IPS-18c (cell line): ENCODE data around the gene LPP.
"Not testable (repeated sequence)": the region's sequence is repeated elsewhere in the genome, so short reads cannot be mapped to it uniquely, and the experiment has no call there.

Experiments
- H3K4me3 ChIP-seq: 2 replicates; pipeline ENCODE4 v1.7.0; 2013; ENCODE audit warnings: low read depth, mild to moderate bottlenecking, low read length, moderate library complexity; ENCODE audit not compliant: insufficient read depth
- H3K9me3 ChIP-seq: one replicate; pipeline ENCODE4 v1.6.1; 2013; ENCODE audit warnings: mild to moderate bottlenecking, low read length, moderate library complexity; ENCODE audit not compliant: control insufficient read depth, insufficient read depth

Gene LPP

GRCh38 chr3:188131023-188131422 is 22.9 kb upstream of the LPP start:
- not testable (repeated sequence) for H3K4me3 ChIP-seq, H3K9me3 ChIP-seq

- no peaks in the 10 kb centered on the region for H3K9me3 ChIP-seq
- H3K4me3 ChIP-seq, result no peak overlapping the region
Measured at GRCh38 chr3:188133219-188133618, 20.7 kb upstream of the LPP start.

GRCh38 chr3:188133646-188134045 is 20.3 kb upstream of the LPP start:
- H3K4me3 ChIP-seq, result no peak overlapping the region
- no peaks in the 10 kb centered on the region for H3K9me3 ChIP-seq

DNA sequence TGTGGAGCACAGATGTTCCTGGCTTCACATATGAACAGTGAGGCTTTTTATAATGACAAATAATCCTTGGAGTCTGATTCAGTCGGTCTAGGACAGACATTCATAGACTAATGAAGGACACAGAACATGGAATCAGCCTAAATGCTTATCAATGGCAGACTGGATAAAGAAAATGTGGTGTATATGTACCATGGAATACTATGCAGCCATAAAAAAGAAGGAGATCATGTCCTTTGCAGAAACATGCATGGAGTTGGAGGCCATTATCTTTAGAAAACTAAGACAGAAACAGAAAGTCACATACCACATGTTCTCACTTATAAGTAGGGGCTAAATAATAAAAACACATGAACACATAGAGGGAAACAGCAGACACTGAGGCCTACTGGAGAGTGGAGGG is 19.9 kb upstream of the LPP start:
- H3K4me3 ChIP-seq, result no peak overlapping the region
- no peaks in the 10 kb centered on the region for H3K9me3 ChIP-seq

GRCh38 chr3:188134856-188135255 is 19.1 kb upstream of the LPP start:
- no peaks in the 10 kb centered on the region for H3K9me3 ChIP-seq
- no peak overlapping the region for H3K4me3 ChIP-seq

DNA sequence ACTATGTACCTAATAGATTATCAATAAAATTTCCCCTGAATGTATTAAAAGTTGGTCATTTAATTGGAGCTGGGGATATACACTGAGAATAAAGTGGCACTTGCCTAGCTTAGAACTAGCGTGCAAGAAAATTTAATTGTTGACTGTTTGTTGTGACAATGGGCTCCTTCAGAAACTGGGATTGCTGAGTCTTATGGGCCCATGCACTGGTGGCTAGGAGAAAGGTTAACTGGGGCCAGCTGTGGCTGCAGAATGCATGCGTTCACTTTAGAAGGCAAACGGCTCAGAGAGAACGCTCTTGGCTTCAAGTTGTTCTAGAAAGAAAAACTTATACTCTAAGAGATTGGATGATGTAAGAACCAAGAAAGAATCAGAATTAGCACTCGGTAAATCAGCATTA is 18.7 kb upstream of the LPP start:
- Histone ChIP-seq H3K4me3 (no peak overlapping the region), H3K9me3 (no peaks in the 10 kb centered on the region)

GRCh38 chr3:188137051-188137450 is 16.9 kb upstream of the LPP start:
- Histone ChIP-seq H3K4me3 (no peak overlapping the region), H3K9me3 (no peaks in the 10 kb centered on the region)

GRCh38 chr3:188139466-188139865 is 14.5 kb upstream of the LPP start:
- no peaks in the 10 kb centered on the region for H3K9me3 ChIP-seq
- H3K4me3 ChIP-seq, result no peak overlapping the region

GRCh38 chr3:188146219-188146618 is 7.7 kb upstream of the LPP start:
- H3K4me3 ChIP-seq, result no peak overlapping the region
- peaks cover 2% of the 10 kb centered on the region for H3K9me3 ChIP-seq

GRCh38 chr3:188147782-188148181 is 6.2 kb upstream of the LPP start:
- no peak overlapping the region for H3K4me3 ChIP-seq
- H3K9me3 ChIP-seq, result peaks cover 2% of the 10 kb centered on the region

- Histone ChIP-seq H3K4me3 (no peak overlapping the region), H3K9me3 (peaks cover 2% of the 10 kb centered on the region)
Measured at GRCh38 chr3:188148318-188148717, 5.6 kb upstream of the LPP start.

DNA sequence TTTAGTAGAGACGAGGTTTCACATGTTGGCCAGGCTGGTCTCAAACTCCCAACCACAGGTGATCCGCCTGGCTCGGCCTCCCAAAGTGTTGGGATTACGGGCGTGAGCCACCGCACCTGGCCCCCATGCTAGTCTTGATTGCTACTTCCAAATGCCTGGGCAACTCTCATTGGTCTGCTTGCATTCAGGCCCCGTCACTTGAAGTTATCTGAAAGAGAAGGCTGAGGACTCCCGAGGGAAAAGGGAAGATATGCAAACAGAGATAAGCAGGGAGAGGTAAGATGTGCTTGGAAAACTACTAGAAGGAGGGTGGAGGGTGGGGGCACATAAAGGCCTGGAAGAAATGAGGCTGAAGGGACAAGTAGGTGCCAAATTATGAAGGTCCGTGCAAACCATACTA is 4.4 kb upstream of the LPP start:
- Histone ChIP-seq H3K4me3 (no peak overlapping the region), H3K9me3 (peaks cover 2% of the 10 kb centered on the region)

DNA sequence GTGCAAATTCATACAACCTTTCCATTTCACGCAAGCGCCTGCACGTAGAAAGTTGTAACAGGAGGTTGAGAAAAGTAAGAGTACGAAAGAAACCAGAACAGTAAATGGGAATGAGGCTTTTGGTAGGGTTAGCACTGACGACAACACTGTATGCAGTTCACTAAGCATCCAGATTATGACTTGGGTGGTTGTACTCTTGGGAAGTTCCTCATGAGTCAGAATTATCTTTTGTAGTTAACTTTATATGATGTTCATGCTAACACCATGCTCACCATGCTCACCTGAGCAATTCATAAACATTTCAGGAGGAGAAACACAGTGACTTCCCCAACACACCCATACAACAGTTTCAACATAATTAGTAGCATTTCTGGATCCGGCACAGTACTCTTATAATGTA is 3.0 kb upstream of the LPP start:
- Histone ChIP-seq H3K9me3 (peaks cover 2% of the 10 kb centered on the region), H3K4me3 (no peak overlapping the region)

- Histone ChIP-seq H3K9me3 (peaks cover 2% of the 10 kb centered on the region), H3K4me3 (no peak overlapping the region)
Measured at GRCh38 chr3:188151438-188151837, 2.5 kb upstream of the LPP start.

DNA sequence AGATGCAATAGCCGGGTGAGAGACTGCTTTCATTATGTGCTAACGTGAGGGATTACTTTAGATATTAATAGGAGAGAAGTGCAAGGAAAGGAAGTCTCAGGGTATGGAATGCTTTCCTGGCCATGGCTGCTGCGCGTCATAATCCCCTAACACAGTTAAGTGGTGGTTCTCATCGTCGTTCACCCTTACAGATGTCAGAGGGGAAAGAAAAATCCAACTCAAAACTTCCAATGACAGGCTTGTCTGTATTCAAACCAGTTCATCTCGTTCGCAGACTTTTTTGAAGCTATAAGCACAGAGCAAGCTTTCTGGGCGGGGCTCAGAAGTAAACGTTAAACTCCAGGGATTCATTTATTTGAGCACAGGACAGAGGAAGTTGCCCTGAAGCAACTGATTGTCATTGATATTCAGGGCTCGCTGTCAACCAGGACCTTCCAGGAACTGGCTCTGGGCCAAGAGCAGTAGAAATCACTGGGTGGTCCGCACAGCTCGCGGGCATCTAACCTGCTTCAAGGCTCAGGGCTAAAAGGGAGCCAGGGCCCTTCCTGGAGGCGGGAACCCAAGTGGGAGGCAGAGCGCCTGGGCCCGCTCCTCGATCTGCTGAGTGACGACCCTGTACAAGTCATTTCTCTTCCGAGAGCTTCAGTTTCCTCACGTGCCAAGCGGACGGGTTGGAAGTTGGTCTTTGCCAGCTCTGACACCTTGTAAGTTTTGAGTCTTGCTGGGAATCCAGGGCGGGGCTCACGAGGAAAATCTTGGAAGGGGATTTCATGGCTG is 1.1 kb upstream of the LPP start:
- Histone ChIP-seq H3K9me3 (peaks cover 2% of the 10 kb centered on the region), H3K4me3 (peak overlapping the region; percentile 83)

- Histone ChIP-seq H3K4me3 (peak overlapping the region; percentile 83), H3K9me3 (peaks cover 2% of the 10 kb centered on the region)
Measured at GRCh38 chr3:188153437-188154013, 432 bp upstream of the LPP start.

DNA sequence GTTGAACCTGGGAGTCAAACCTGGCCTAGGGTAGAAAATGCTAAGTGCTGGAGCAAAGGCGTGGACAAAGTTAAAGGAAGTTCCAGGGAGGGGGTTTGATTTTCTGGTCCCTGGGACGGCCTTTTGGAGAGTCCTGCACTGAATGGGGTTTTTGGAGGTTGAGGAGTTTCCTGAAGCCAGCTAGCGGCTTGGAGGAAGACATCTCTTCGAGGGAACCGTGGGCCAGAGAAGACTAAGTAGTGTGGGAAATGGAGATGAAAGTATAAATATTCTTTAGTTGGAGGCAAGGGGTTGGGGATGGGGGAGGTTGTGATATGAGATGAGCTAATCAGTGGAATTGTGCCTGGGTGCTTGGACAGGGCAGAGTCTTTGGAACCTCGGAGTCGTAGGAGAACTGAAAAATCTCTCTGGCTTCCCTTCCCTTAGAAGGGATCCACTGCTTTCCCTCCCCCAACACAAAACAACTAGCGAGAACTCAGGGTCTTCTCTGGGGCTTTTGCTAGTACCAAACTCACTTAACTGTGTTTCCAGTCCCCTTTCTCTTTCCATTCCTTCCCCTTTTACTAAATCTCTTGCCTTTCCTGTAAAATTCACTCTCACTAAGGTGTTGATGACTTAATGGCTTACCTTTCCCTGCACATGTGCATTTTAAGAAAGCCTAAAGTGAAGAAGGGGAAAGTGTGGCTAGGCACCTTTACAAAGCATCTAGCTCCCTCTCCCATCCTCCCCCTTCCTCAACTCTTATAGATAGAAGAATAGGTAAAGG is 1.0 kb downstream of the LPP start:
- peak overlapping the region; percentile 83 for H3K4me3 ChIP-seq

DNA sequence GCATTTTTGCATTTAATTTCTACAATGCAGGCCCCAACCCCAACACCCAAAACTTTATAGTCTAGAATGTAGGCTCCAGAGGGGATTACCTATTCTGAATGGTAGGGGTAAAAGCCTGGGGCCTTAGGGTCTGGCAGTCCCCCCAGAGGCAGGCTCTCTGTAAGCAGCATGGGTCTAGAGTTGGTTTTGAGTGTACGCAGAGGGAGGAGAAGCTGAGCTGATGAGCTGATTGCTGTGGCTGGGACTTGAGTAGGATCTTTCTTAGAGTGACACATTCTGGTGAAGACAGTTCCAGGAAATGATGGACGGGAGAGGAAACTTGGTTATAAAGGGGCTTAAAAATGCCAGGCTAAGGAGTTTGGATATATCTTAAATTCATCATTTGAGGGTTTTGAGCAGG is 2.1 kb downstream of the LPP start:
- Histone ChIP-seq H3K4me3 (no peak overlapping the region), H3K9me3 (no peaks in the 10 kb centered on the region)

More for the DNA sequence above, 1.0 kb downstream of the LPP start:
- peaks cover 2% of the 10 kb centered on the region for H3K9me3 ChIP-seq
